ENCODE data around the gene ZNF839.

- TF ChIP-seq CTCF (IDR thresholded peaks at IDR 0.05) = no peak
- no peak for TF ChIP-seq EP300 (IDR thresholded peaks at IDR 0.05; ENCODE audit: low read depth)
These were observed 7.0 kb downstream of the ZNF839 start for GRCh38 chr14:102326583-102326982.

Data from transverse colon (tissue), 3 donors.